Stimulated activated CD4-positive, alpha-beta T cell treated with anti-CD3 and anti-CD28 coated beads, Interleukin-15, amount 100 ng/mL, for 1 hour (primary cell): ENCODE data around the gene CTSW.
A peak's percentile ranks its signal among the peaks of the same experiment; 100 is the strongest.

Source experiments
- DNase-seq, 2 donors: peaks; one replicate each; pipeline ENCODE4 v3.0.0-alpha.2; 2020; ENCODE audit warnings: low read depth in 1 of 2, low spot score in 1 of 2

Gene CTSW

DNA sequence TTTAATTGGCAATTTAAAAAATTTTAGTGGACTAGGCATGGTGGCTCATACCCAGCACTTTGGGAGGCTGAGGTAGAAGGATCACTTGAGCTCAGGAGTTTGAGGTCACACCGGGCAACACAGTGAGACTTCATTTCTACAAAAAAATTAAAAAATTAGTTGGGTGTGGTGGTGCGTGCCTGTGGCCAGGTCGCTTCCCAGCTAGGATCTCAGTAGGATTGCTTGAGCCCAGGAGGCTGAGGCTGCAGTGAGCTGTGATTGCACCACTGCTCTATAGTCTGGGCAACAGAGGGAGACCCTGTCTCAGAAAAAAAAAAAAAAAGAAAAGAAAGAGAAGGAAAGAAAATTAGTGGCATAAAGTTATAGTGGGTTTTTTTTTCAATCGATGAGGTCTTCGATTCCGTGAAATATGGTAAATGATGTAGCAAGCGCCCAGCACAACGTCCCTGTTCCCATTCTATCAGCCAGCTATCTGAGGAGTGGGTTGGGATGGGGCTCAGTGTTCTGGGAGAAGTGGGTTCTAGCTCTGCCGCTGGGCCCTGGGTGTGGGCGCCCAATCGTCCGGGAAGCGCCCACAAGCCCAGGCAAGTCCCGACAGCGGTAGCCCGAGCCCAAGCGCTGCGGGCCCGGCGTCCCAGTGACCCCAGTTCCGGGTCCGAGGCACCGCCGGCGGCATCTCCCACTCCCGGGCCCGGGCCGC, 19.2 kb downstream of the CTSW start:
- DNase-seq = no peak

DNA sequence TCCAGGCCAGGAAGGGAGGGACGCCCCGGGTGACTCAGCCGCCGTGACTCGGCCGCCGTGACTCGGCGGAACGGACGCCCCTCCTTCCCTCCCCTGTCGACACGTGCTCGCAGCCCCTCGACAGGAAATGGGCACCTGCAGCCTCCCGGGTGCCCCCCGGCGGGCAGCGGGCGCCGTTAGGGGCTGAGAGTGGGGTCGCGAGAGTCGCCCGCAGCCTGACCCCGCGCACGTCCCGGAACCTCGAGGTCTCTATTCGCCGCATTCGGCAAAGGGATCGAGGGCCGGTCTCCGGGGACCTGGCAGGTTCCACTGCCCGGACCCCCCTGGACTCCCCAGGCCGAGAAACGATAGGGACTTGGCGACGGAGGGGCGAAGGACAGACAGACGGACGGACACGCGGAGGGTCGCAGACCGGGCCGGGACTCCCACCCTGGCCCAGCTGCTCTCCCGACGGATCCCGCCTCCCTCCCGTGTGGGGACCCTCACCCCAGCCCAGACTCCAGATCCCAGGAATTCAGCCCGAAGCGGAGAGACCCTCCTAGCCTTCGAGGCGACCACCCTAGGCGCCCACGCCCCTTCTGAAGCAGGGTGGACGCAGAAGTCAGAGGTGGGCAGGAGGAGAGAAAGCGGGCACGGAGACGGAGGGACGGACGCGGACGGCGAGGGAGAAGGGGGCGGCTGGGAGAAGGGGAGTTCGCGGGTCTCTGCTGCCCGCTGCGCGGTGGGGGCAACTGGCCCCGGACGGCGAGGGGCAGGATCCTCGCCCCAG, 19.9 kb downstream of the CTSW start:
- peak in 1 of 2 donors; percentile 73 for DNase-seq

DNA sequence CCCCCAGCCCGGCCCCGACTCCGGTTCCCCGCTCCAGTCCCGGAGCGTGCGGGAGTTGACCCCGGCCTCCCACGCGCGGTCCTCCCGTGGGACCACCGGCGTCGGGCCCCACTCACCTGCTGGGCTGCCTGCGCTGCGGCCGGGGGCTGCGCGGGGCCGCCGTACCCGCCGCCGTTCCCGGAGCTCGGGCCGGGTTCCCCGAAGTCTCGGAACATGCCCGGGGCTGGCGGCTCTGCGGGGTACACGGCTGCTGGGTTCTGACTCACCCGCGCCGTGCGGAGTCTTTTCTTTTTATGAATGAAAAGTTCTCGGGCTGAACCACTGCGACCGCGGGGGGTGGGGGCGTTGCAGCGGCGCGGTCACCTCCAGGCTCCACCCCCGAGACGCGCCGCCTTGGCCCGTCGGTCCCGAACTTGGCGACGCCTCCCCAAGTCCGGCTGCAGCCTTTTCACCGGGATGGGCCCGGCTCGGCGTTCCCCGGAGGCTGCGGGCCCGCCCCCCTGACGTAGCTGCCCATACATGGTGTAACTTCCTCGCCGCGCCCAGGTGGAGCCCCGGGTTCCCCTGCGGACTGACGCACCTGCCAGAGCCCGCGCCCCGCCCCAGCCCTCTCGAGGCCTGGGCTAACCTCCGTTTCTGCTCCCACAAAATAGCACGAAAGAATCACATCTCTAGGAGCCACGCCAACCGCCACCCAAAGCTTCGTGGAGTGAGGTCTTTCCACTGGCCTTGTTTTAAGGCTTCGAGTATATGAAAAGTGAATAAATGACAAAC, 20.7 kb downstream of the CTSW start, which contains the start of gene FOSL1:
TSS of gene FOSL1 (minus strand) at position 264 of the 774 bp plus-strand sequence. CDS start at position 215, 49 bp downstream.
- peak; percentile 85 to 89 for DNase-seq

DNA sequence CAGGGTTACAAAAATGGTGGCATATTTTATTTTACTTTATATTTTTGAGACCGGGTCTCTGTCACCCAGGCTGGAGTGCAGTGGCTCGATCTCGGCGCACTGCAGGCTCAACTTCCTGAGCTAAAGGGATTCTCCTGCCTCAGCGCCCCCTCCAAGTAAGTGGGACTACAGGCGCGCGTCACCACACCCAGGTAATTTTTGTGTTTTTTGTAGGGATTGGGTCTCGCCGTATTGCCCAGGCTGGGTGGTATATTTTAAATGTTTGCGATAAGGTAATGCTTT, 21.2 kb downstream of the CTSW start:
- DNase-seq = no peak

DNA sequence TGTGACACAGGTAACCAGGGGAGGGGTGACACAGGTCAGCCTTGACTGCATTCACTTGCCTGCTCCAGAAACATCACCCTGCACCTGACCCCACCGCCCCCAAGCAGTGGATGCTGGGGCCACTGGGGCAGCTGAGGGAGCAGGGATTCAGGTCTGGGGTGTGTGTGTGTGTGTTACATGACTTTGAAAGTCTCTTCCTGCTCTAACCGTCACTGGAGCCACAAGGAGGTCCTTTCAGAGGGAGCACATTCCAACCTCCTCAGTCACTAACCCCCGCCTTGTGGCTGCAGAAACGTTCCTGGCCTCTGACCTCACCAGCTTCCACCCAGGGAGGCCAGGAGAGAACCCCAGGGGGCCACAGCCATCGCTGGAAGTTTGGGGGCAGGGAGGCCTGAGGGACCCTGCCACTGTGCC, 23.4 kb downstream of the CTSW start:
- DNase-seq = no peak

DNA sequence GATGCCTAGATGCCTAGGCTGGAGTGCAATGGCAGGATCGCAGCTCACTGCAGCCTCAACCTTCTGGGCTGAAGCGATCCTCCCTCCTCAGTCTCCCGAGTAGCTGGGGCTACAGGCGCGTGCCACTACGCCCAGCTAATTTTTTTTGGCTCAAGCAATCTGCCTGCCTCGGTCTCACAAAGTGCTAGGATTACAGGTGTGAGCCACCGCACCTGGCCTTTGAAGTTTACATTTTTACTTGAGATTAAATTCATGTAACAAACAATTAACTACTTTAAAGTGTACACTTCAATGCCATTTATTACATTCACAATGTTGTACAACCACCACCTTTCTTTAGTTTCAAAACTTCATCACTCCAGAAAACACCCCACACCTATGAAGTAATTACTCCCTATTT, 24.1 kb downstream of the CTSW start:
- DNase-seq = no peak

DNA sequence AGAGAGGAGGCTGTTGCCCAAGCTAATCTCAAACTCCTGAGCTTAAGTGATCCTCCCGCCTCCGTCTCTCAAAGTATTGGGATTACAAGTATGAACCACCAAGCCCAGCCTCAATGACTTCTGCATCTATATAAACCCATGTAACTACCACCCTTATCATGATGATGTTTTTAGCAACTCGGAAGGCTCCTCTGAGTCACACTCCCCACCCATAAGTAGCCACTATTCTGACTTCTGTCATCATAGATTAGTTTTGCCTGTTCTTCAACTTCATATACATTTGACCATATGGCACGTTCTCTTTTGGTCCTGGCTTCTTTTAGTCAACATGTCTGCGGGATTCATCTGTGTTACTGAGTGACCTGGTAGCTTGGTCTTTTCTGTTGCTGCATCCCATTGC, 27.0 kb downstream of the CTSW start:
- no peak for DNase-seq

DNA sequence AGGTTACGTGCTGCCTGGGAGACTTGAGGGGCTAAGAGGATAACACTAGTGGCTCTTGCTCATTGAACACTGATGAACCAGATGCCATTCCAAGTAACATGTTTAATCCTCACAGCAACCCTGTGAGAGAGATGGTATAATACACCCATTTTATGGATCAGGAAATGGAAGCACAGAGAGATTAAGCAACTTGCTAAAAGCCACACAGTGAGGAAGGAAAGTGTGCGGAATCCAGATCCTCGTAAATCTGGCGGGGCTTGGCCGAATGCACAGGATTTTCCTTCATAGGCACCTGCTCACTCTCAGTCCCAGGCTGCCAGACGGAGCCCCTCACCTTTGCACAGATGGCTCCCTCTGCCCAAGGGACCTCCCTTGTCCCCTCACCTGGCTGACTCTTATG, 28.2 kb downstream of the CTSW start:
- DNase-seq = no peak

DNA sequence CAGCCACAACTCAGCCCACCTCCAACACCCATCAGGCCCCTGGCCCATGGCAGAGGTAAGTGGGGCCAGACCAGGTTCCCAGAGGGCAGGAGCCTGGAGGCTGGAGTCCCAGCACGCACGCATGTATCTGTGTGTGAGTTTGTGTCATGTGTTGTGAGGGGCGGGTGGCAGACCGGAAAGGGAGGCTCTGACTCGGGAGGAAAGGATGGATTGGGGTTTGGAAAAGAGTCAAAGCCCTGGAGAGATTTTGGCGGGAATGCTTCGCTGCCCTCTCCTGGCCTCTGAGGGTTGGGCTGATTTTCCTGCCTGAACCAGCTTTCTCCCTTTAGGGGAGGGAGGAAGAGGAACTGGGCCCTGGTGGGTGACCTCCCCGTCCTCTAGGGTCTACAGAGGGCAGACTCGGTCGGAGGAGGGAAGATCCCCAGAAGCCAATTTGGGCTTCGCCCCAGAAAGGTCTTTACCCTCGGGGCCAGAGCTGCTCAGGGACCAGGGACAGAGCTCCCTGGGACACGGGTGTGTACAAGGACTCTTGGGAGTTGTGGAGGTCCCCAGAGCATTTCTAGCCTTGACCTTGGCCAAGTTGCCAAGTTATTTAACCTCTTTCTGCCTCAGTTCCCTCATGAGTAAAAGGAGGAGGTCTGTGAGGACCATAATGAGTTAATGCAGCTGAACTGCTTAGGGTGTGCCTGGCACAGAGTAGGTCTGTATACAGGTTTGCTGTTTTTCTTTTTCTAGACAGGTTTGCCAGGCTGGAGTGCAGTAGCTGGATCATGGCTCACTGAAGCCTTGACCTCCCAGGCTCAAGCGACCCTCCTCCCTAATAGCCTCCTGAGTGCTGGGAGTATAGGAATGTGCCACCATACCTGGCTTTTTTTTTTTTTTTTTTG, 32.3 kb downstream of the CTSW start:
- DNase-seq = no peak

DNA sequence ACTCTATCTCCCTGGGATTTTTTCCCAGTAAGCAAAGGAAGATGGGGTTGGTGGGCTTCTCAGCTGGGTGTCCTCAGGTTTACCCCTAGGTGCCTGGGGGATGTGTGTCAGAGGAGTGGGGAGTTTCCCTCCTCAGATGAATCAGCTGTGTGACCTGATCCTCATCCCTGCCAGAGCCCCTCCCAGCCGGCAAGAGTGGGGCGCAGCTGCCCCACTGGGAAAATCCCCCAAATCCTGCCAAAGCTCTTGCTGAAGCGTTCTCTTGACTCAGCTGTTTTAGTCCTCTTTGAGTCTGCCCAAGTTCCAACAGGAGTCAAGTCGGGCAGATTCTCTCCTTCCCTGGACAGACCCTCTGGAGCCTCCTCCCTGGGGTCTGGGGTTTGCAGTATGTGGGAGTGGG, 33.2 kb downstream of the CTSW start:
- no peak for DNase-seq

DNA sequence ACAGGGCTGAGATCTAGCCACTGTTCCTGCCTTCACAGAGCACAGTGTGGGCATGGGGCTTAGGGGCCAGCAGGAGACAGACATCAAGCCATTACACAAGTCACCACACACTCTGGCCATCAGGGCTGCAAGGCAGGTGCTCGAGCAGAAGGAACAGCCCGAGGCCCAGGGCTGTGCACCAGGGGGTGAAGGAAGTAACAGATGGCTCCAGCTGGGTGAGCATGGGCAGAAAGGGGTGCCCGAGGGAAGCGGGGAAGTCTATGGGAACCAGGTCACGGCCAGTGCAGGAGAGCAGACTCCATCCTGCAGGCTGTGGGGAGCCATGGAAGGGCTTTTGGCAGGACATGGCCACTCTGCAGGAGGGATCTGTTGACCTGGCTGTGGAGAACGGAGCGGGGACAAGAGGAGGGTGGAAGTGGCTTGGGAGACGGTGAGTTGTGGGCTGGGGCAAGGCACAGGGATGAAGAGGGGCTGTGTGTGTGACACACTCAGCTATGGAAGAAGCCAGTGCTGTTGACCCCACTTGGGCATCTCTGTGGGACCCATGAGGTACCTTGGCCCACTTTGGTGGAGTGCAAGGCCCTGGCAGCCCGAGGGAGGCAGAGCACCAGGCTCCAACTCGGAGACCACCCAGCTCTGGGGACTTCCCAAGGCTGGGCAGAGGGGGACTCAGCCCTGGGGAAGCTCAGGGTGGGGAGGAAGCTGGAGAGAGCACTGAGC, 35.6 kb downstream of the CTSW start:
- no peak for DNase-seq

DNA sequence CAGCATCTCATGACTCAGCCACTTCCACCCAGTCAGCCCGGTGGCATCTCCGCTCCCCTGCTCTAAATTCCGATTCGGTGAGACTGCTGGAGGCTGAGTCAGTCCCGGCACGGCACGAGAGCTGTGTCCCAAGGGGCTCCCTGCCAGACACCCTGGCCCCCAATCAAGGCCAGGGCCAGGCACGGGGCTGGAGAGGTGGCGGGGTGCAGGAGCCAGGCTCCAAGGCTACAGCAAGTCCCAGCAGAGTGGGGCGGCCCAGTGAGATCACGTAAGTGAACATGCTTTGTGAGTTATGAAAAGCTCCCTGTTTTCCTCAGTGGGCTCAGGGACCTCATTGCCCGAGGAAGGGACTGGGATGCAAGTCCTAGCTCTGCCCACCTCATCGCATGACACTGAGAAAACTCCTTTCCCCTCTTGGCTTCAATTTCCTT, 36.2 kb downstream of the CTSW start:
- DNase-seq = no peak

DNA sequence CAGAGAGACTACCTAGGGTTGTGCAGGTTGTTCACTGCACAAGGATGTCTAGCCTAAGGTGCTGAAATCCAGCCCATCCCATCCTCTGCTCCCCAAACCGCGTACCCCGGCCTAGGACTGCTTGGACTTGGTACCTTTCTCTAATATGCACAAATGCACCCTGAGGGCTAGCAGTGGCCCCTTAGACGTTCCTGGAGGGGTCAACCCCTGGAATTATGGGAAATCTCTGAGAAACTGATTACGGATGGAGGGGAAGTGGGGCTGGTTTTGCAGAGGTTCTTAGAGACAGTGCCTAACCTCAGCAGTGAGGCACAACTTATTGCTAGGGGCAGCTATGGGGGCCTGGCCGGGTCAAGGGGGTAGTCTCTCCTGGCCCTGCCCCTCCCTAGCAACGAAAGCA, 36.8 kb downstream of the CTSW start:
- no peak for DNase-seq

DNA sequence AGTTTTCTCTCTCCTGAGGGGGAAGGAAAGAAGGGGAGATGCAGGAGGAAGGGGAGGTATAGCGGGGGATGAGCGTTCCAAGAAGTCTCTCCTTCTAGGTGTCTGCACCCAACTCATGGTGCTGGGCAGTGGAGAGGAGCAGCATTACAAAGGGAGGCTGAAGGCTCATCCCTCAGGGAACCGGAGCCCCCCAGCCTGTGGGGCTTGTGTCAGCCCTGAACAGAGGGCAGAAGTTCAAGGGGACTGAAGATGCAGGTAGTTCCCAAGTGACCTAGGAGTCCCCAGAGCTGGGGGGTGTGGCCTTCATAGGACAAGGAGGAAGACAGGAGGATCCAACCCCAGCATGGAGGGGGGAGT, 37.4 kb downstream of the CTSW start:
- DNase-seq = no peak

DNA sequence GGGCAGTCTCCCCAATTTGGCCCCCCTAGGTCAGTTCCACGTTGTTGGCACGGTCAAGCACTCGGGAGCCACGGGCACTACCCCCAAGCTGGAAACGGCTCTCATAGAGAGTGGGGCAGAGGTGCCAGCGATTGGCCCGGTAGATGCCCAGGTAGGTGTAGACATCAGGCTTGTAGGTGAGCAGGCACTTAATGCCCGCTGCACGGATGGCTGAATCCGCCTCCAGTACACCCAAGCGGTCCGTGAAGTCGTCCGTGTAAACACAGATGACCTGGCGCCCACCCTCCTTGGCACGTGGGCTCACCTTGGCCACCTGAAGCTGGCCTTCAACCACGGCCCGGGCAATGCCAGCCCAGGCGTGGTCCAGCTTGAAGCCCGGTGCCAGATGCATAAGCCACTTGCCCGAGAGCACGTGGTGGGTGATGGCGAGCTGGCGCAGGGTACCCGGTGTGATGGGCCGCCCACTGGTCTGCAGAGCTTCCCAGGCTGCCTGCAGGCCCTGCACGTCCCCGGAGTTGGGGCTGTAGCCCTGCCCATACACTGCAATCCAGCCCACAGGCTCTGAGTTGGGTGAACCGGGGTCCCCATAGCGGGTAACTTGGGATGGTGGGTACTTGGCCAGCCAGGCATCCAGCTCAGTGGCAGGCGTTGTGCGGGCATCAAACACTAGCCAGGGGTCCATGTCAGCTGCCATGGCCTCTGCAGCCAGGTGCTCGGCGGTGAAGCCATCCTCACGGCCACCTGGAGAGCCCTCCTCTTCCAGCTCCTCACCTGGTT, 38.0 kb downstream of the CTSW start:
- DNase-seq = no peak

DNA sequence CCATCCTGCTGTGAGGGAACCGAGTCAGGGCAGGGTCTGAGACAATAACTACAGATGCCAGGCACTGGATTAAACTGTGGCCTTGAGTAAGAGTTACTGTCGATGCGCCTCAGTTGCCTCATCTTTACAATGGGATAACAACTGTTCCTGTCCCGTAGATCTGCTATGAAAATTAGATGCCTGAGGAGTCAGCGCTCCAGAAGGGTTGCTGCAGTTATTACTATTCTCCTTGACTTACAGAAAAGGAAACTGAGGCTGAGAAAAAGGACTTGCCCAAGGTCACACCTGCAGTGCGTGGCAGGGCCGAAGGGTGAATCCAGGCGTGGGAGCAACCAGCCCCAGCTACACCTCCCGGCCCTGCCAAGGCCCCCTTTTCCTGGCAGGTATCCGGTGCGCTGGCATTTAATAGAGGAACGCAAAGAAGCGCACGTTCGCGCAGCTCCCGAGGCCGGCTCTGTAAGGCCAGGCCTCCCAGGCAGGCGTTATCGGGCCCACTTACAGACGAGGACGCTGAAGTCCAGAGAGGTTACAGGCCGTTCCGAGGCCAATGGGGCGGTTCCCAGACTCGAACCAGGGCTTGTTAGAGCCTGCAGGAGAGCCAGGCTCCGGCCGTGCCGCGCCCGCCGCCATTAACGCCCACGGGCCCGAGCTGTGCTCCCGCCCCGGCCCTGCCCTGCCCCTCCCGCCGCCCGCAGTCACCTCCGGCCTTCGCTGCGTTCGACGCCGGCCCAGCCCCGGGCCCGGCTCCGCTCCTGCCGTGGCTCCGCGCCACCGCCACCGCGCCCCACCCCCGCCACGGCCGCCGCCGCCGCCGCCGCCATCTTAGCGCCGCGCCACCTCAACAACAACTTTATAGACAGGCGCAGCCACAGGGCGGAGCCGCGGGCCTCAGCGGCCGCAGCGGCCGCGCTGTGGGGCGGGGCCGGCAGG, 38.8 kb downstream of the CTSW start, which contains the start of gene C11orf68:
TSS of gene C11orf68 (minus strand) at position 852 of the 930 bp plus-strand sequence. CDS start at position 821, 31 bp downstream.
- DNase-seq = peak in 1 of 2 donors; percentile 13

DNA sequence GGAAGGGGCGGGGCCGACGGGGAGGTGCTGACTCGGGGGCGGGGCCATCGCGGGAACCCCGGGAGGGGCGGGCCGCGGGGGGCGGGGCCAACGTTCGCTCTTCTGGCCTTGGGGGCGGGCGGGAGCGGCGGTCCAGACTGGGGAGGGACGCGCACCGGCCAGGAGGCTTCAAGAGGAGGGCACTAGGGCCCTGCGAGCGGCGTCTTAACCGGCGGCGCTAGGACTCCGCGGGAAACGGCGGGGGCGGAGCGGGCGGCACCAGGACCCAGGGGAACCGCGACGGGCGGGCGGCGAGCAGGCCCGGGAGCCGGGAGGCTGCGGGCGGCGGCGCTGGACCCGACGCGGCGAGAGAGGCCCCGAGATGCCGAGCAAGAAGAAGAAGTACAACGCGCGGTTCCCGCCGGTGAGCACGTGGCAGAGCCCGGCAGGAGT, 39.5 kb downstream of the CTSW start, which contains the start of gene DRAP1:
TSS of gene DRAP1 (plus strand) at position 286 of the 432 bp plus-strand sequence. CDS start at position 362, 76 bp downstream.
- peak; percentile 99 for DNase-seq
